Measurements from ENCODE around the gene PPIA. TPM values are rescaled to one million over a fixed set of nuclear protein-coding genes. Genes with fewer than 3 reads are reported as not detected.

PPIA gene
- total RNA-seq, 1 donor from 2014 or later, result 3,738 TPM

DNA sequence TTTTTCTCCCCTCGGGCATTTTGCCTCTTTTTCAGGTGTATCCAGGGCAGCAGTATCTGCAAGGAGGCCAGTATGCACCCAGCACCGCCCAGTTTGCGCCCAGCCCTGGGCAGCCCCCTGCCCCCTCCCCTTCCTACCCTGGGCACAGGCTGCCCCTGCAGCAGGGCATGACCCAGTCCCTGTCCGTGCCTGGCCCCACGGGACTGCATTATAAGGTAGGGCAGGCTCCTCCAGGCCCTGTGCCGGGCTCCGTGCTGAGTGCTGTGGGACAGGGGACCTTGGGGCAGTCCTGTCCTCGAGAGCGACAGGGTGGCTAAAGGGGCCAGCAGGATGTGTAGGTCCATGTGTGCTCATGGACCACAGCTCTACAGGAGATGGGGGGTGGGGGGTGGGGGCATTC is 37.2 kb upstream of the PPIA start:
- no peak for DNase-seq (ENCODE audit: low read depth)
- TF ChIP-seq, protein P1, sequence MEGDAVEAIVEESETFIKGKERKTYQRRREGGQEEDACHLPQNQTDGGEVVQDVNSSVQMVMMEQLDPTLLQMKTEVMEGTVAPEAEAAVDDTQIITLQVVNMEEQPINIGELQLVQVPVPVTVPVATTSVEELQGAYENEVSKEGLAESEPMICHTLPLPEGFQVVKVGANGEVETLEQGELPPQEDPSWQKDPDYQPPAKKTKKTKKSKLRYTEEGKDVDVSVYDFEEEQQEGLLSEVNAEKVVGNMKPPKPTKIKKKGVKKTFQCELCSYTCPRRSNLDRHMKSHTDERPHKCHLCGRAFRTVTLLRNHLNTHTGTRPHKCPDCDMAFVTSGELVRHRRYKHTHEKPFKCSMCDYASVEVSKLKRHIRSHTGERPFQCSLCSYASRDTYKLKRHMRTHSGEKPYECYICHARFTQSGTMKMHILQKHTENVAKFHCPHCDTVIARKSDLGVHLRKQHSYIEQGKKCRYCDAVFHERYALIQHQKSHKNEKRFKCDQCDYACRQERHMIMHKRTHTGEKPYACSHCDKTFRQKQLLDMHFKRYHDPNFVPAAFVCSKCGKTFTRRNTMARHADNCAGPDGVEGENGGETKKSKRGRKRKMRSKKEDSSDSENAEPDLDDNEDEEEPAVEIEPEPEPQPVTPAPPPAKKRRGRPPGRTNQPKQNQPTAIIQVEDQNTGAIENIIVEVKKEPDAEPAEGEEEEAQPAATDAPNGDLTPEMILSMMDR (conservative IDR thresholded peaks at IDR 0.05; ENCODE audit: low read depth, low read length), result no peak
- no peak overlapping the region for H3K4me3 ChIP-seq (ENCODE audit: low read depth, low read length)

DNA sequence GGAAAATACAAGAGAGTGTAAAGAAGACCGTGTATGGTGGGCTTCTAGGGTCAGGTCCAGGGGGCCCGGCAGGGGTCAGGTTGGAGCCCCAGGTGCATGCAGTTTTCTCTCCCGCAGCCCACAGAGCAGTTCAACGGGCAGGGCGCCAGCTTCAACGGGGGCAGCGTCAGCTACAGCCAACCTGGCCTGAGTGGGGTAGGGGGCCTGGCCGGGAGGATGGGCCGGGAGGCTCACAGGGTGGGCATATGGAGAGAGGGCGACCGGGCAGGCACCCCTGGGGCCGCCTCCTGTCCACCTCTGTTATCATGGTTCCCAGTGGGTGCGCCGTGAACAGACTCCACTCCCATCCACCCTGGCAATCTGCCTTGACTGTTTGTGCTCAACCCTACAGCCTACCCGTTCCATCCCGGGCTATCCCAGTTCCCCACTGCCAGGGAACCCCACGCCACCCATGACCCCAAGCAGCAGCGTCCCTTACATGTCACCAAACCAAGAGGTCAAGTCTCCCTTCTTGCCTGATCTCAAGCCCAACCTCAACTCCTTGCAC is 36.4 kb upstream of the PPIA start:
- no peak for DNase-seq (ENCODE audit: low read depth)
- TF ChIP-seq, protein P1 (conservative IDR thresholded peaks at IDR 0.05; ENCODE audit: low read depth, low read length), result no peak
- no peak overlapping the region for H3K4me3 ChIP-seq (ENCODE audit: low read depth, low read length)

DNA sequence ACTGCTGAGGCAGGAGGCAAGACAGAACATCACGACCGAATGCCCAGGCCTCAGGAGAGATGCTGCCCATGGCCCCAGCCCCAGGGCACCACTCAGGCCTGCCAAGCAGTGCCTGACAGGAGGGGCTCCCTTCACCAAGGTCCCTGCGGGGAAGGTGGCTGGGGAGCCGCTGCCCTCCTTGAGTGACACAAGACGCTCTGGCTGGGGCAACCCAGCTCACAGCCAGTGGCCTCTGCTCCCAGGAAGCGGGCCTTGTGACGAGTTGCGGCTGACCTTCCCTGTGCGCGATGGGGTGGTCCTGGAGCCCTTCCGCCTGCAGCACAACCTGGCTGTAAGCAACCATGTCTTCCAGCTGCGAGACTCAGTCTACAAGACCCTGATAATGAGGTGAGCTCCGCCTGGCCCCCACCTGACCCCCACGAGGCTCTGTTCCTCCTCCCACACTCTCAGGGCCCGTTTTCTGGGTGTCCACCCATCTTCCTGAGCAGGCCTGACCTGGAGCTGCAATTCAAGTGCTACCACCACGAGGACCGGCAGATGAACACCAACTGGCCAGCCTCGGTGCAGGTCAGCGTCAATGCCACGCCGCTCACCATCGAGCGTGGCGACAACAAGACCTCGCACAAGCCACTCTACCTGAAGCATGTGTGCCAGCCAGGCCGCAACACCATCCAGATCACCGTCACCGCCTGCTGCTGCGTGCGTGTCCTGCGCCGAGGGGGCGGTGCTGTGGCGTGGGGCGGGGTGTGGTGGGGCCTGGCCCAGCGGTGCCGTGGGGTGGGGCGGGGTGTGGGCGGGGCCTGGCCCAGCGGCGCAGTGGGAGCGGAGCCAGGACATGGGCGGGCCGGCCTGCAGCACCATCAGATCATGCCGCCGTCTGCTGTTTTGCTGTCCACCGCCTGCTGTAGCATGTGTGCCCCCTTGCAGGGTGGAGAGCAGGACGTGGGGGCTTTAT is 35.0 kb upstream of the PPIA start:
- TF ChIP-seq, protein P1 (conservative IDR thresholded peaks at IDR 0.05; ENCODE audit: low read depth, low read length), result no peak

DNA sequence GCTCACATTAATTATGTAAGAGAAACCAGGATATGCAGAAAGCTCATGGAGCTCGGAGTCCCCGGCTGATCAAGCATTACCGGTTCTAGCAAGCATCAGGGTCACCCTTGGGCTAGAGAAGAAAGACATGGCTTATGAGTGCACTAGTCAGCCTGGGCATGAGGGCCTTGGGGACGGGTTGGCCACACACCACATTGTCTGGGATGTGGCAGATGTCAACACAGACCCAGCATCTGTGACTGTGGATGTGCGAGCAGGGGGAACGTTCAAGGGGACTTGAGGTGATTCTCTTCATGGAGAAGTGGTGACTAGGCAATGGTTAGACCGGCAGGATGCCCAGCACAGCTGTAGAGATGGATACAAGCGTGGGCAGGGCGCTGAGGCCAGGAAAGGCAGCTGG is 34.2 kb upstream of the PPIA start:
- TF ChIP-seq, protein P1 (conservative IDR thresholded peaks at IDR 0.05; ENCODE audit: low read depth, low read length), result no peak
- DNase-seq (ENCODE audit: low read depth), result no peak
- H3K4me3 ChIP-seq (ENCODE audit: low read depth, low read length), result no peak overlapping the region

More for the DNA sequence above, 35.0 kb upstream of the PPIA start:
- no peak overlapping the region for H3K4me3 ChIP-seq (ENCODE audit: low read depth, low read length)
- DNase-seq (ENCODE audit: low read depth), result no peak

DNA sequence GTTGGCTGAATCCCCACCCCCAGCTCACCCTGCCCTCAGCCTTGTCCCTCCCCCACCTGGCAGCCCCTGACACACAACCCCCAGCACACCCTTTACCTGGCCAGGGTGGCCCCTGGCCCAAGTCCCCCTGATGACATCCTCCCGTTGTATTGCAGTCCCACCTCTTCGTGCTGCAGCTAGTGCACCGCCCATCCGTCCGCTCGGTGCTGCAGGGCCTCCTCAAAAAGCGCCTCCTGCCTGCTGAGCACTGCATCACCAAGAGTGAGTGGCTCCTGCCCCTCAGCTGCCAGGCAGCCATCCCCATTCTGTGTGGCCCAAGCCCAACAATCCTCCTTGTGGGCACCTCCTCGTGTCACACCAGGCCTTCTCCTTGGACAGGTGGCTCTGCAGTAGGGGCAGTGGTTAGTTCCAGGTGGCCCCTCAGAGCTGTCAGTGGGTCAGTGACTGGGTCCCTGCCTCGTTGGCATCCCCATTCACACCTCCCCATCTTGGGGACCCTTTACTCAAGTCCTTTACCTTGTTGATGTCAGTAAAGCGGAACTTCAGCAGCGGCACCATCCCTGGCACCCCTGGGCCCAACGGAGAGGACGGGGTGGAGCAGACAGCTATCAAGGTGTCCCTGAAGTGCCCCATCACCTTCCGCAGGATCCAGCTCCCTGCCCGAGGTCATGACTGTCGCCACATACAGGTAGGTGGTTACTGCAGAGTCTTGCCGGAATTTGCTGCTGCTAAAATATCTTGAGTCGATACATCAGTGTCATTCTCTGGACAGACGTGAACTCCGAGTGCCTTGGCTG is 33.6 kb upstream of the PPIA start:
- TF ChIP-seq, protein P1 (conservative IDR thresholded peaks at IDR 0.05; ENCODE audit: low read depth, low read length), result no peak
- no peak overlapping the region for H3K4me3 ChIP-seq (ENCODE audit: low read depth, low read length)
- DNase-seq (ENCODE audit: low read depth), result no peak

DNA sequence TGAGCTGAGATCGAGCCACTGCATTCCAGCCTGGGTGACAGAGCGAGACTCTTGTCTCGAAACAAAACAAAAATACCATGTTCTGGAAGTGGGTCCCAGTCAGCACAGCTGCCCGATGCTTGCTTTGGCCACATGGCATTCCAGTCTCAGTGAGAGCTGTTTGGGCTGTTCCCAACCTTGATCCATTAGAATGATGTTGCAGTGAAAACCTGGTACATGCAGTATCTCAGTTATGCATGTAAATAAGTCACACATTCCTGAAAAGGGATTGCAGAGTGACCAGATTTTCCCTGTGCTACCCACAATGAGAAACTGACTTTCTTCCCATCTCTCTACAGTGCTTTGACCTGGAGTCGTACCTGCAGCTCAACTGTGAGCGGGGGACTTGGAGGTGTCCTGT is 32.4 kb upstream of the PPIA start:
- DNase-seq (ENCODE audit: low read depth), result no peak
- no peak overlapping the region for H3K4me3 ChIP-seq (ENCODE audit: low read depth, low read length)
- TF ChIP-seq, protein P1 (conservative IDR thresholded peaks at IDR 0.05; ENCODE audit: low read depth, low read length), result no peak

Data from epithelial cell of proximal tubule (primary cell).